Measurements from ENCODE around the gene GABRG3.

The GABRG3 gene

GRCh38 chr15:27248251-27248650, 277.3 kb downstream of the GABRG3 start:
- DNase-seq (ENCODE audit: low read depth) = no peak

DNA sequence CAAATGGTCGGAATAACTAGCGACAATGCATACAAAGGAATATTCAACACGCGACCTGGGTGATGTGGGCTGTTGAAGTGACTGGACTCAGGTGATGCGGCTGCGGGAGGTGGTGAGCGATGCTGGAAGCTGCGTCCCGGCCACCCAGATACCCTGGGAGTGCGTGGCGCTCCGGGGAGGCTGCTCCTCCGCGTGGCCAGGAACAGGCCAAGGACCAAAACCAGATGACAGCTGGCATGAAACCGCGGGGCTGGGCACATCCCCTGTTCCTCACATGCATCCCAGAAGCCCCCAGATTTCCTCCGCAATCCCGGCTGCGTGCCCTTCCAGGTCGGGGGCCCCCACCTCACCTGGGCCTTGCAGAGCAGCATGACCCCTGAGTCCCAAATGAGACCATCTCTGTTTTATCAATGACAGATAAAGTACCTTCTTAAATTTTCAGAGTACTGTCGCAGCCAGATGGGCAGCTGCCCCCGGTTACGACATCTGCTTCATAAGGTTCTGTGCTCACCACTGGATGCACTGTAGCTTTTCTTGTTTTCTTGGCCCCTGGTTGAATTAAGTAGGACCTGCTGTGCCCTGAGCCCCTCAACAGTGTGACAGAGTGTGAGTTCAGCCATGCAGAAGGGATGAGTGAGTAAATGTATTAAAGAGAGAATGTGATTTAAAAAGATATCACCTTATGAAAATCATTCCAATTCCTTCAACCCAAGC, 278.2 kb downstream of the GABRG3 start:
- DNase-seq (ENCODE audit: low read depth) = no peak

DNA sequence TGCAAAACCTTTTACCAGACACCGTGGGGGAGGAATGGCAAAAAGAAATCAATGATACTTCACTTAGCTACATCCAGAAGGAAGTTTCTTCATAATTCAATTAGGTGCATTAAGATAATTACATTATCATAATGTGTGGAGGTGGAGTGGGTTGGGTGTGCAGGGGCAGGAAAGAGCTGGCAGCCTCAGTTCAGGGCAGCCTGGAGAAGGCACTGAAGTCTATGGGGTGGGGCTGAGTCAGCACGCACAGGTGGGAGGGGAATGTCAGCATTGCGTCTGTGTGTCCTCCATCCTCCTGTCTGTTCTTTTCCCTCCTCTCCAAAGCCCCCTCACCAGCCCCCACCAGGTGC, 278.8 kb downstream of the GABRG3 start:
- DNase-seq (ENCODE audit: low read depth) = no peak

GRCh38 chr15:27250223-27250622, 279.2 kb downstream of the GABRG3 start:
- DNase-seq (ENCODE audit: low read depth) = no peak

DNA sequence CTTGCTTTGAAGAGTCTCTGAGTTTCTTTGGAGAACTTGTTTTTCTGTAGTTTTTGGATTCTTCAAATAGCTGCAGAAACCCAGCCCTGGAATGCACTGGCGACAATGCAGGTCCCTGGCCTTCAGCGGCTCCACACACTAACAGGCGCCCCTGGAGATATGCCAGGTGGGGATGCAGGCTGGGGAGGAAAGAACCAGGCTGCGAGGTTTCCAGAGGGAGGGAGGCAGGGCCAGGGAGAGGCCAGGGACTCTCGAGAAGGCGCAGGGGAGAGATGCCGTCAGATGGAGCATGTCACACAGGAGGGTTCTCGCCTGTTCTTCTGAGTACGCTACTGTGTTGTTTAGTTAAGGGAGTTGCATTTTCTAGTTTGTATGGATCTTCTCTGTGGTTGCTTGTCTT, 283.1 kb downstream of the GABRG3 start:
- no peak for DNase-seq (ENCODE audit: low read depth)

DNA sequence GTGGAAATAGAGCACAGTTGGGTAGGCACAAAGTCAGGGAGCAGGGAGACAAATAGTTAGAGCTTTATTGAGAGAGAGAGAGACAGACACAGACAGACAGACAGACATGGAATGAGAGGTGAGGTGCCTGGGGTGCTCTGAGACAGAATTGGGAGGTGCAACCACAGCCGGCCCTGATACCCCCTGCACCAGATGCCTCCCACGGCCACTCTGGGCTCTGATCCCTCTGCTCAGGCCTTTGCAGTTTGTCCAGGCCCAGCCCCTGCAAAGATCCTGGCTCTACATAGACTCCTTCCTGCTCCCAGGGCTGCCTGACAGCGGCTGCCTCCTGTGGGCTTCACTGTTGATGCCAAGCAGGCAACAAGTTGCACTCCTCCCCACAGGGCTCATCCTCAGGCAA, 283.8 kb downstream of the GABRG3 start:
- no peak for DNase-seq (ENCODE audit: low read depth)

DNA sequence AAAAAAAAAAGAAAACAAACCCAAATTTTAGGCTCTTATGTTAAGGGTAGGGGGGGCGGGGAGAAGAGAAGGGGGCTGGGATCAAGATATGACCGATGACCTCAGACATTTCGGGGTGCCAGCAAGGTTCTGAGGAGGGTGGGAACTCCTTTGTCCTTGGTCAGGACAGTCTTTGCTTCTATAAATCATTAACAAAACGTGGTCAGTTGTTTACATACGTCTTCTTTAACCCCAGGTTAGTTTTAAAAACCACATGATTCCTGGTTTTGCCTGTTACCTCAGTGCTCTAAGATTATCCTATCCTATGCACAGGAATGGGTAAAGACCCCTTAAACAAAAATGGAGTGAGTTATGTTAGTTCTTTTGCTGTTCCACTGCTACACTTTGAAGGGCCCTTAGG, 285.5 kb downstream of the GABRG3 start:
- no peak for DNase-seq (ENCODE audit: low read depth)

DNA sequence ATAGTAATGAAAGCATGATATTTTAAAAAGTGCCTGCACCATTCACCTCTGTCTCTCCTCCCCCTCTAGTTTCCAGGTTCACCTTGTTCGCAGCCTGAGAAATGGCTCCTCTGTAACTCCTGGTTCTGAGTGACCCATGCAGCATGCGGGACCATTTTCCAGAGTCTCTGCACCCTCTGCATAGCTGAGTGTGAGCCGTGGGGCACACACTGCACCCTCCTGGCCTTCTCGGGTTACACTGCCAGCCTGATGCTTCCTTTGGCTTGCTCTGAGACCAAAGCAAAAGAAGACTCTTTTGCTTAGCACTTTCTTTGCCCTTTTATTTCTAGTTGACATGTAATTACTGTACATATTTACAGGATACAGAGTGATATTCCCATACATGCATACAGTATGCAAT, 287.3 kb downstream of the GABRG3 start:
- no peak for DNase-seq (ENCODE audit: low read depth)

DNA sequence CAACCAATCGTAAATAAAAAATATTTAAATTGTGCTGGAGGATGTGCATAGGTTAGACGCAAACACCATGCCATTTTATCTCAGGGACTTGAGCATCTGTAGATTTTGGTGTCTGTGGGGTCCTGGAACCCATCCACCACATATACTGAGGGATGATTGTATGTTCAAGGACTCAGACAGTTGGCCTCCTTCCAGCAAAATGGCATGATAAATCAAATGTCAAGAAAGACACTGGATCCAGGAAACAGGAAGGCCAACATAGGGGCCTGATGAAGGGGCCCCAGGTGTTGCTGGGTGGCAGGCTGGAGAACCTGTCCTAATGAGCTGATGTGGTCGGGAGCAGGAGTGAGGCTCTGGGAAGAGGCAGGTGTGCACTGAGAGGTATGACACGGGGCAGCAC, 289.5 kb downstream of the GABRG3 start:
- no peak for DNase-seq (ENCODE audit: low read depth)

GRCh38 chr15:27268923-27269322, 297.9 kb downstream of the GABRG3 start:
- no peak for DNase-seq (ENCODE audit: low read depth)

DNA sequence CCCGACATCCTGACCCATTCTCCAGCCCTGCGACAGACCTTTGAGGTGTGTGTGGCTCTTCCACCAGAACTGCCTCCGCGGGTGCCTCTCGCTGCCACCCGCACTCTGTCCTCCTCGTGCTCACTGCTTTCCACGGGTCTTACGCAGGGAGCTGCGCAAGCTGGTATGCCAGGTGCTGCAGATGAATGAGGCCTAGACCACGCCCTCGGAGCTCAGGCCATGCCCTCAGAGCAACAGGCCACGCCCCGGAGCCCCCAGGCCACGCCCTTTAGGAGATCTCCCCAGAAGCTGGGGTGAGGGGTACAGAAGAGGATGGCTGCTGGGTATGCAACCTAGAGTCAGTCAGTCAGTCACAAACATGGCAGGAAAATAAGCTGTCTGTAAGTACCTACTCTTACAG, 300.3 kb downstream of the GABRG3 start:
- DNase-seq (ENCODE audit: low read depth) = no peak

GRCh38 chr15:27272427-27272826, 301.4 kb downstream of the GABRG3 start:
- no peak for DNase-seq (ENCODE audit: low read depth)

GRCh38 chr15:27273506-27273905, 302.5 kb downstream of the GABRG3 start:
- no peak for DNase-seq (ENCODE audit: low read depth)

DNA sequence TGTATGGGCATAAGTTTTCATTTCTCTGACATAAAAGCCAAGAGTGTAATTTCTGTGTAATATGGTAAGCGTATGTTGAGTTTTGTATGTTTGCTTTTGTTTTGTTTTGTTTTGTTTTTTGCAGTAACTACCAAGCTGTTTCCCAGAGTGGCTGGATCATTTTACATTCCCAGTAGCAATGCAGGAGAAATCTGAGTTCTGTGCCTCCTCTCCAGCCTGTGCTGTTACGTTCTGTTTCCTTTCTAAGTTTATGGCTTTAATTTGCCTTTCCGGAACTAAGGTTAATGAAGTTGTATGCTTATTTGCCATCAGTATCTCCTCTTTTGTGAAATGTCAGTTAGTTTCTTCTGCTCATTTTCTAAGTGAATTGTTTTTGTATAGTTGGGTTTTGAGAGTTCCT, 307.8 kb downstream of the GABRG3 start:
- DNase-seq (ENCODE audit: low read depth) = no peak

GRCh38 chr15:27292641-27293040, 321.7 kb downstream of the GABRG3 start:
- no peak for DNase-seq (ENCODE audit: low read depth)

DNA sequence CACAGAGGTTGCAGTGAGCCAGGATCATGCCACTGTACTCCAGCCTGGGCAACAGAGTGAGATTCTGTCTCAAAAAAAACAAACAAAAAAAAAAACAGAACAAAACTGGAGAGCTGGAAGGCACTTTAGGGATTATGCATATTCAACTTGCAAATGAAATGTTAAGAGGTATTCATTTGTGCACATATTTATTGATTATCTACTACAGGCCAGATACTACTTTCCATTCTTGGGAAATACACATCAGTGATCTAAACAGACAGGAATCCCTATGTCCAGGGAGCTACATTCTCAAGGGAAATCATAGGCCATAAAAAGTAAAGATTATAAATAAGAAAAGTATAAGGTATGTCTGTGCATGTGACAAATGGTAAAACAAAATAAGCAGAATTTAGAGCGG, 322.6 kb downstream of the GABRG3 start:
- DNase-seq (ENCODE audit: low read depth) = no peak

GRCh38 chr15:27317736-27318135, 346.8 kb downstream of the GABRG3 start:
- DNase-seq (ENCODE audit: low read depth) = no peak

DNA sequence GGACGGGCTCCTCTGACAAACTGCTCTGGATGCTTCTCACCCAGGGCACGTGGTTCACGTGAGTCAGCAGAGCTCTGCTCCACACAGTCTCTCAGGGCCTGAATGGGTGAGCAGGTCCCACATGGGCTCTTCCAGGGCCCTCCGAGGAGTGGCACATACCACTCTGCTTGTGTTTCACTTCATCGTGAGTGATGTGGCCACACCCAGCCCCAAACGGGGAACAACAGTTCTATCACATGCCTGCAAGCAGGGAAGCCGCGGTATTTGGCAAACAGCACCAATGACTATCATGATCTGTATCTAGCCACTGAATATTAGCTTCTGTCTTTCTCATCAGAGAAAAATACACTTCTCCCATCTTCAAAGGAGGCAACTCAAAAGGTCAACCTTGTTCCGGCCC, 352.8 kb downstream of the GABRG3 start:
- no peak for DNase-seq (ENCODE audit: low read depth)

DNA sequence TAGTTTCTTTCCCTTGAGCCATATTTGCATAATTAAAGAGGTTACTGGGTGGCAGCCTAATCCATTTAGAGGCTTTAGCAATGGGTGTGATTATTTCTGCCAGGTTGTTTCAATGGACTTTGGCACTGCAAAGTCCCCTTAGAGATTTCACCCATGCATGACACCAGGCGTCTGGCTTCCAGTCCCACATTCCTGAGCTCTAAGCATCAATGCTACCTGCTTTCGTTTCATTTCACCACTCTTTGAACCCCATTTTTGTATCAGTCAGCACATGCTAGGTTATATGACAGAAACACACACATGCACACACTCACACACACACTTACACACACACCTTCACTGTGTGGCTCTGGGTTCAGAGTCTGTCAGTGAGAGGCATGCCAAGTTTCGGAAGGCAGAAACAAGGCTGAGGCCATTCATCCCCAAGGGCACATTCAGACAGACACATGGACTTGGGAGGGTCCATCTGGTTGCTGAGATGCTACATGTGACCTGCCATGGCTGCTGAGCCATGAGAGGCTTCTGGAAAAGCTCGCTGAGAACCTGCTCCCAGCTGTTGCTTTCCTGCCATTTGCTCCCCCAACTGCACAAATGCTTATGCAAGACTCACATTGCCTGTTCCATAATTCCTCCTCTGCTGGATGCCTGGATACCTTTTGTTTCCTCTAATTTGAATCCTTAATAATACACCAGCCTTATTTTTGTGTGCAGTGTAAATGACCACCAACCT, 354.1 kb downstream of the GABRG3 start:
- DNase-seq (ENCODE audit: low read depth) = no peak

DNA sequence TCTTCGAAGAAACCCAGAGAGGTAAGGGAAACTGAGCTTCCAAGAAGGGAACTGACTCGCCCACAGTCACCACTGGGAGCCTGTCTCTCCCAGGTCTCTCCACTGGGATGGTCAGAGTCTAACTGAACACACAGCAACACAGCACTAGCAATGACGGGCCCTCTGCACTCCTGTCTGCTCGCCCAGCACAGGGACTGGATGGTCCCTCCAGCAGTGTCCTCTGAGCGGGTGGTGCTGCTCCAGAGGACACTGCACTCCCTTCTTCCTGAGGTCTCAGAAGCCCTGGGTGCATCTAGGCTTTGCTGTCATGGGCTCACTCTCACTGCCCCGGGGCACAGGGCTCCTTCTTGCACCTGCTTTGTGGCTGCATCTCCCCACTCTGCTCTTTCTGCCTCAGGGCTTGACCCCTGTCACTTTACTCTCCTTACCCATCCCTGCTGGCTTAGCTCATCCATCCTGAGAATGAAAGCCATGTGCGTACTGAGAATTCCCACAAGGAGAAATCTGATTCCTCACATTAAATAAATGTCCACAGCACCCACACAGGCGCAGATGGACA, 356.6 kb downstream of the GABRG3 start:
- no peak for DNase-seq (ENCODE audit: low read depth)

GRCh38 chr15:27328186-27328585, 357.2 kb downstream of the GABRG3 start:
- no peak for DNase-seq (ENCODE audit: low read depth)

- no peak for DNase-seq (ENCODE audit: low read depth)
These were observed 357.6 kb downstream of the GABRG3 start for GRCh38 chr15:27328608-27329007.

- no peak for DNase-seq (ENCODE audit: low read depth)
These were observed 359.3 kb downstream of the GABRG3 start for GRCh38 chr15:27330326-27330725.

- DNase-seq (ENCODE audit: low read depth) = no peak
These were observed 365.7 kb downstream of the GABRG3 start for GRCh38 chr15:27336676-27337075.

All from iris pigment epithelial cell (primary cell).